ENCODE results near the gene PRDM11. TPM values are rescaled to one million over a fixed set of nuclear protein-coding genes. Genes with fewer than 3 reads are reported as not detected.
A peak's percentile ranks its signal among the peaks of the same experiment; 100 is the strongest.

Gene PRDM11
- total RNA-seq, 1 donor from 2014 or later = 23.6 TPM

DNA sequence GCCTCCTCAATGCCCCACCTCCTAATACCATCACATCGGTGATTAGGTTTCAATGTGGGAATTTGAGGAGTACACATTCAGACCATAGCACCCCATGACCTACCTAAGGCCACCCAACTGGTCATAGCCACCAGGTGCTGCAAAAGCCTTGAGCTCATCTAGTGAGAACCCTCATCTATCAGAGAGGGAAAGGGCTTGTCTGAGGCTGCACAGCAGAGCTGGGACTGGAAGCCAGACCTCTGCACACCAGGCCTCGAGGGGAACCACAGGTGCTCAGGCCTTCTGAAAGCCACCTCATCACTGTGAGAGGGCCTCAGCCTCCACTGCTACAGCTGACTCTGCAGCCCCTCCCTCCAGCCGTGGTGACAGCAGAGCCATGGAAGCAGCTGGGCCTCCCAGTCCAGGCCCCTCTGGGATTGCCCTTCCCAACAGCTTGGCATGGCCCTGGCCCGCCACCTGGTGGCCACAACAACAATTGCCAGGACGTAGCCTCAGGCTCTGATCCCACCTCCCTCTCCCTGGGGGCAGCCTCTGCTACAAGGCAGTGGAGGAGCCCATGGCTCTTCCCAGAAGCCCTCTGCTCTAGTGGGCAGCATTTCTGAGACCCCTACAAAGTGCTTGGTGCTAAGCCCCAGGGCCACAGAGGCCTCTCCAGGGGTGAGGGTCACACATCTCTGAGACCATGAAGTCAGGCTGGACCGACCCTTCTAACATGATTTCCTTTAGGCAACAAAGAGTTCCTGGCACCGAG is 41.0 kb upstream of the PRDM11 start:
- intact Hi-C loops (cut with micrococcal nuclease) = loop anchor here (1.0 to 10.0 kb wide), 3 partner anchors 178 to 1011 kb away; partner anchors contain the start of gene EXT2
- TF ChIP-seq, protein P1, sequence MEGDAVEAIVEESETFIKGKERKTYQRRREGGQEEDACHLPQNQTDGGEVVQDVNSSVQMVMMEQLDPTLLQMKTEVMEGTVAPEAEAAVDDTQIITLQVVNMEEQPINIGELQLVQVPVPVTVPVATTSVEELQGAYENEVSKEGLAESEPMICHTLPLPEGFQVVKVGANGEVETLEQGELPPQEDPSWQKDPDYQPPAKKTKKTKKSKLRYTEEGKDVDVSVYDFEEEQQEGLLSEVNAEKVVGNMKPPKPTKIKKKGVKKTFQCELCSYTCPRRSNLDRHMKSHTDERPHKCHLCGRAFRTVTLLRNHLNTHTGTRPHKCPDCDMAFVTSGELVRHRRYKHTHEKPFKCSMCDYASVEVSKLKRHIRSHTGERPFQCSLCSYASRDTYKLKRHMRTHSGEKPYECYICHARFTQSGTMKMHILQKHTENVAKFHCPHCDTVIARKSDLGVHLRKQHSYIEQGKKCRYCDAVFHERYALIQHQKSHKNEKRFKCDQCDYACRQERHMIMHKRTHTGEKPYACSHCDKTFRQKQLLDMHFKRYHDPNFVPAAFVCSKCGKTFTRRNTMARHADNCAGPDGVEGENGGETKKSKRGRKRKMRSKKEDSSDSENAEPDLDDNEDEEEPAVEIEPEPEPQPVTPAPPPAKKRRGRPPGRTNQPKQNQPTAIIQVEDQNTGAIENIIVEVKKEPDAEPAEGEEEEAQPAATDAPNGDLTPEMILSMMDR (IDR thresholded peaks at IDR 0.05) = no peak
- H3K4me1 Mint-ChIP-seq = peaks cover 17% of the 10 kb centered on the region
- H3K27ac Mint-ChIP-seq = no peak overlapping the region
- H3K9me3 Mint-ChIP-seq = no peaks in the 10 kb centered on the region
- ChIA-PET POLR2A (interaction anchor here (0.8 to 5.1 kb wide), 7 partner anchors 160 to 178 kb away, joined by 3 to 72 read pairs (median 4); no protein-coding TSS in a partner anchor), CTCF (interaction anchor here (0.8 to 16.1 kb wide), 17 partner anchors 8 to 819 kb away, joined by 3 to 1010 read pairs (median 4); partner anchors contain the start of gene TP53I11)
- H3K27me3 Mint-ChIP-seq = peaks cover 13% of the 10 kb centered on the region
- no peak overlapping the region for H3K4me3 Mint-ChIP-seq
- no peaks in the 10 kb centered on the region for H3K36me3 Mint-ChIP-seq (ENCODE audit: low read depth)
- DNase-seq = peak; percentile 63
- peak; percentile 26 for ATAC-seq (ENCODE audit: low read depth)

DNA sequence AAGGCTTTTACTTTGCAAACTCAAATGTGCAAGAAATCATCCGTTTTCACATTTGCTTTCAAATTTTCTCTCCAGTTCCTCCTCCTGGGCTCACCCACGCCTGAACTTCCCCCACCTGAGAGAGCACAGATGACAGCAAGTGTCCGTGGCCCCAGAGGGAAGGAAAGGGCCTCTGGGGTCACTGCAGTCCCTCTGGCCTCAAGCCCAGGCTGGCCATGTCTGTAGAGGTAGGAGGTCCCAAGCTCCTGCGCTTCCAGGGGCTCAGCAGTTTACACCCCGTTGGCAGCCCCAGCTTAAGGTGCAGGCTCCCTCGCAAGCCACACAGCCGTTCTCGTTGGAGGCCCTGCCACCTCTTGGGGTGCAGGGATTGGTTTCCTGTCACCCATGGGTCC is 40.5 kb upstream of the PRDM11 start:
- POLR2A ChIA-PET = interaction anchor here (1.1 to 5.1 kb wide), 5 partner anchors 166 to 179 kb away, joined by 3 to 72 read pairs (median 4); no protein-coding TSS in a partner anchor
- intact Hi-C loops (cut with micrococcal nuclease) = loop anchor here (1.0 to 10.0 kb wide), 3 partner anchors 179 to 1011 kb away; partner anchors contain the start of gene EXT2
- Mint-ChIP-seq H3K36me3 (ENCODE audit: low read depth) (no peaks in the 10 kb centered on the region), H3K9me3 (no peaks in the 10 kb centered on the region), H3K4me3 (no peak overlapping the region), H3K27ac (no peak overlapping the region), H3K27me3 (peaks cover 17% of the 10 kb centered on the region), H3K4me1 (peaks cover 16% of the 10 kb centered on the region)
- ATAC-seq (ENCODE audit: low read depth) = no peak
- TF ChIP-seq, protein P1 (IDR thresholded peaks at IDR 0.05) = no peak
- DNase-seq = no peak
- CTCF ChIA-PET = interaction anchor here (1.0 to 16.1 kb wide), 11 partner anchors 31 to 549 kb away, joined by 3 to 1010 read pairs (median 5); partner anchors contain the start of gene TP53I11

DNA sequence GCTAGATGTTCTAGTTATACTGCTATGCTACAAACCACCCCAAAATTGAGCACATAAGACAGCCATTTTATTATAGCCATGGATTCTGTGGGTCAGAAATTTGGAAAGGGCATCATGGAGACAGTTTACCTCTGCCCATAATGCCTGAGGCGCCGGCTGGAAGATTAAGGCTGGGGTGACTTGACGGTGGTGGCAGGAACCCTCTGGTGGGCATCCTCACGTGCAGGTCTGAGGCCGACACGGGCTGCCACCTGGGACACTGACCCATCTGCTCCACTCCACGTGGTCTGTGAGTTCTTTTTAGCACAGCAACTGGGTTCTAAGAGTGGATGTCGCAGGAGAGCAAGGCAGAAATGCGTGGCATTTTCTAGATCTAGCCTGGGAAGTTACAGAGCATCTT is 40.0 kb upstream of the PRDM11 start:
- Mint-ChIP-seq H3K27ac (no peak overlapping the region), H3K27me3 (peaks cover 20% of the 10 kb centered on the region), H3K4me1 (peaks cover 16% of the 10 kb centered on the region), H3K9me3 (no peaks in the 10 kb centered on the region), H3K36me3 (ENCODE audit: low read depth) (no peaks in the 10 kb centered on the region), H3K4me3 (no peak overlapping the region)
- POLR2A ChIA-PET = no interaction called here
- ATAC-seq (ENCODE audit: low read depth) (no peak), DNase-seq (no peak)
- TF ChIP-seq, protein P1 (IDR thresholded peaks at IDR 0.05) = no peak
- intact Hi-C loops (cut with micrococcal nuclease) = loop anchor here (5.0 to 10.0 kb wide), 2 partner anchors 819 to 1012 kb away; partner anchors contain the start of gene EXT2
- CTCF ChIA-PET = interaction anchor here (1.2 to 16.1 kb wide), 5 partner anchors 76 to 229 kb away, joined by 3 to 1010 read pairs (median 19); no protein-coding TSS in a partner anchor

DNA sequence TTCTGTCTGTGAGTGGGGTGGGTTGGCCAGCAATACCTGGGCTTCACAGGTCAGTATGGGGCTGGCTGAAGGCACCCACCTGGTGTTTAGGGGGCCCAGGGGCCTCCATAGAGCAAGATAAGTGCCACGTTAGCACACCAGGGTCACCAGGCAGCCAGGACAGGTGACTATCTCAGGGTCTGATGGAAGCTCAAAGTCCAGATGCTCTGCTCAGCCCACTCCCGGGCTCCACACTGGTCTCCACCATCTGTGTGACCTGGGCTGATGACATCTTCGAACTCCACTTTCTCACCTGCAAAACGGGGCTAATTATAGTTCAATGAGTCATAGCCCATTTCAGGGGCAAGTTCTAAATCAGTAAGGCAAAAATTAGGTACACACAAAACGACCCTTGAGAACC is 39.4 kb upstream of the PRDM11 start:
- DNase-seq (no peak), ATAC-seq (ENCODE audit: low read depth) (no peak)
- Mint-ChIP-seq H3K27ac (no peak overlapping the region), H3K4me1 (peaks cover 16% of the 10 kb centered on the region), H3K4me3 (no peak overlapping the region), H3K9me3 (no peaks in the 10 kb centered on the region), H3K36me3 (ENCODE audit: low read depth) (no peaks in the 10 kb centered on the region), H3K27me3 (peaks cover 22% of the 10 kb centered on the region)
- ChIA-PET POLR2A (interaction anchor here (0.6 kb wide), 1 partner anchor 235 kb away, joined by 3 read pairs; no protein-coding TSS in a partner anchor), CTCF (interaction anchor here (1.2 to 16.1 kb wide), 2 partner anchors 170 to 228 kb away, joined by 3 to 1010 read pairs; no protein-coding TSS in a partner anchor)
- TF ChIP-seq, protein P1 (IDR thresholded peaks at IDR 0.05) = no peak
- intact Hi-C loops (cut with micrococcal nuclease) = loop anchor here (5.0 to 10.0 kb wide), 2 partner anchors 820 to 1012 kb away; partner anchors contain the start of gene EXT2

Measured in activated B cell treated with CpG ODN at 0.5 μM for 24 hours (primary cell).